ENCODE measurements around the gene PLPPR4.

Gene PLPPR4

DNA sequence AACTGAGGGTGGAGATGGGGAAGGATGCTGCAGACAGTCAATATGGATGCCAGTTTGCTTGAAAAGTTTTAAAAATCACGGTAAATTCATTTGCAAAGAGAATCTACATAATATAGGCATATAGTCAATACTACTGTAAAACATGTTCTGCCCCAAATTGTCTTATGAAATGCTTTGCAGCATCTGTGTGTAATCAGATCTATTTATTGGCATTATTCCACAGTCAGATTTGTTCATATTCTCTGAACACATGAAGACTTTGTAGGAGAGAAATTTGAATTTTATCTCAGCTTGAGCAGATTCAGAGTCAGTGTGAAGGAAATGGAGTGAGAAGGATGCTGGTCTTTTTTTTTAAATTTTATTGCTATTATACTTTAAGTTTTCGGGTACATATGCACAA, 88.5 kb downstream of the PLPPR4 start:
- DNase-seq = no peak

DNA sequence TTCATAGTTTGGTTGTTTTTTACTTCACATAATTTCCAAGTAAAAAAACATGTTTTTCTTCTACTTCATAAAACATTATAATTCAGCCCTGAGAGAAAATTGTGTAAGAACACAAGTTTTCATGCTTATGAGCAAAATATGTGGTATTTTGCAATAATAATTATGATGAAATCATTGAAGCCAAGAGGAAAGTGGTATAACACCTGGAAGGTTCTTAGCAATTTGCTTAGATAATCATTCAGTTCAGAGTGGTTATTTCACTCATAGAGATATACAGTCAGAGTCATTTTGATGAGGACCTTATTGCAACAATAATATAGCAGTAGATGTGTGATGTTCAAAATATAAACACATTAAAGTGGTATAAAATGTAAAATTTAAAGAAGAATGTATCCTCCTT, 94.5 kb downstream of the PLPPR4 start:
- DNase-seq = no peak
